A673 (cell line): ENCODE data around the gene KLK2. TPM values are rescaled to one million over a fixed set of nuclear protein-coding genes. Genes with fewer than 3 reads are reported as not detected.

Experiments used
- BruUV-seq: library from RNA; stranded (reverse); fragments of 400-500 nt; replicated peaks from 2 replicates; lab custom pipeline; 2021; lab: Mats Ljungman, UMichigan
- CTCF ChIA-PET: fragments of 300-600 bp; sonication (Branson Sonifier 250); formaldehyde crosslinking; loops from one replicate; lab custom pipeline; 2022; ENCODE audit warnings: antibody characterized with exemption; lab: Charles Lee
- POLR2A ChIA-PET: fragments of 300-600 bp; sonication (Branson Sonifier 250); formaldehyde crosslinking; loops from one replicate; lab custom pipeline; 2022; ENCODE audit warnings: antibody characterized with exemption; ENCODE audit not compliant: low non-redundant PET; lab: Charles Lee
- DNase-seq: peaks from one replicate; pipeline ENCODE4 v3.0.0-alpha.2; 2015; ENCODE audit warnings: low spot score
- H3K27ac ChIP-seq: fragments of 200-600 bp; sonication (generic); 2 replicates; pipeline ENCODE4 v1.5.1; 2016; ENCODE audit warnings: mixed run types, low read depth, mild to moderate bottlenecking, mixed read lengths, antibody characterized with exemption, low read length; ENCODE audit not compliant: poor library complexity, severe bottlenecking
- H3K27me3 ChIP-seq: fragments of 200-600 bp; sonication (generic); replicated peaks from 2 replicates; pipeline ENCODE4 v1.6.1; 2017; ENCODE audit warnings: mixed run types, low read depth, mild to moderate bottlenecking, mixed read lengths, antibody characterized with exemption, low read length; ENCODE audit not compliant: insufficient read depth, poor library complexity
- H3K36me3 ChIP-seq: fragments of 200-600 bp; sonication (generic); 2 replicates; pipeline ENCODE4 v1.6.1; 2016; ENCODE audit warnings: mixed run types, mild to moderate bottlenecking, mixed read lengths, antibody characterized with exemption, low read length; ENCODE audit not compliant: insufficient read depth, poor library complexity, severe bottlenecking
- H3K4me1 ChIP-seq: fragments of 200-600 bp; sonication (generic); 2 replicates; pipeline ENCODE4 v1.6.1; 2017; ENCODE audit warnings: mixed run types, mild to moderate bottlenecking, mixed read lengths, antibody characterized with exemption, low read length; ENCODE audit not compliant: insufficient read depth, poor library complexity, severe bottlenecking
- H3K4me3 ChIP-seq: fragments of 200-600 bp; sonication (generic); 2 replicates; pipeline ENCODE4 v1.5.1; 2016; ENCODE audit warnings: low read depth, mixed run types, mild to moderate bottlenecking, mixed read lengths, low read length; ENCODE audit not compliant: poor library complexity, severe bottlenecking
- H3K9me3 ChIP-seq: fragments of 200-600 bp; sonication (generic); 2 replicates; pipeline ENCODE4 v1.6.1; 2016; ENCODE audit warnings: mixed run types, low read depth, mild to moderate bottlenecking, mixed read lengths, antibody characterized with exemption, low read length; ENCODE audit not compliant: poor library complexity, severe bottlenecking
- EZH2 ChIP-seq: fragments of 200-600 bp; sonication (generic); IDR thresholded peaks from 2 replicates; pipeline ENCODE4 v1.6.1; 2017; ENCODE audit warnings: borderline replicate concordance, low read depth, mild to moderate bottlenecking, mixed read lengths, antibody characterized with exemption, low read length; ENCODE audit not compliant: poor library complexity, severe bottlenecking
- intact Hi-C: fragments of 100-400 bp; cut with micrococcal nuclease; formaldehyde crosslinking; loops from one replicate; pipeline ENCODE4 v1.10.0; 2022; ENCODE audit not compliant: unreplicated experiment
- total RNA-seq: library from RNA; stranded (reverse); gene quantifications from 2 replicates; pipeline ENCODE4 v1.2.3, GENCODE V29; 2021
- TF ChIP-seq, protein P1 (sequence below): fragments of 300-800, 200-600 bp; sonication (generic); conservative IDR thresholded peaks from 2 replicates; pipeline ENCODE4 v1.5.1; 2017; ENCODE audit warnings: low read depth, mild to moderate bottlenecking, antibody characterized with exemption, low read length, moderate library complexity, mixed read lengths

KLK2 gene
- total RNA-seq, 1 experiment from 2014 or later: not detected

DNA sequence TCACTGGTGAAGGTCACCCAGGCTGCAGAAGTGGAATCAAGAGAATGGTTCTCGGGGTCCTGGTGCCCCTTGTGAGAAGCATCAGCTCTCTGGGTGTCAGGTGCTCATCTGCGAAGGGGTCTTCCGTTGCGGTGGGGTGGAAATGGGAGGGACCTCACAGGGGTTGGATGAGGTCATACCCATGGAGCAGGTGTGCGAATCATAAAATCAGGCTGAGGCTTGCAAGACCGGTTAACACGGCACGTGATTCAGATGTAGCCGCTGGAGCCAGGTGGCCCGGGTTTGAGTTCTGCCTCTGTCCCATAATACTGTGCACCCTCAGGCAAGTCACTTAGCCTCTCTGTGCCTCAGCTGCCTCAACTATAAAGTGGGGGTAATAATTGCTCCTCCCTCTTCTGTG is 35.9 kb upstream of the KLK2 start:
- CTCF ChIA-PET: no interaction called here
- Histone ChIP-seq H3K4me3 (no peak overlapping the region), H3K27me3 (peaks cover 11% of the 10 kb centered on the region), H3K27ac (no peak overlapping the region), H3K9me3 (no peaks in the 10 kb centered on the region), H3K36me3 (no peaks in the 10 kb centered on the region), H3K4me1 (peaks cover 3% of the 10 kb centered on the region)
- BruUV-seq: no TSS peak
- intact Hi-C loops: no loop called here
- no peak for TF ChIP-seq EZH2
- no peak for DNase-seq
- POLR2A ChIA-PET: no interaction called here

DNA sequence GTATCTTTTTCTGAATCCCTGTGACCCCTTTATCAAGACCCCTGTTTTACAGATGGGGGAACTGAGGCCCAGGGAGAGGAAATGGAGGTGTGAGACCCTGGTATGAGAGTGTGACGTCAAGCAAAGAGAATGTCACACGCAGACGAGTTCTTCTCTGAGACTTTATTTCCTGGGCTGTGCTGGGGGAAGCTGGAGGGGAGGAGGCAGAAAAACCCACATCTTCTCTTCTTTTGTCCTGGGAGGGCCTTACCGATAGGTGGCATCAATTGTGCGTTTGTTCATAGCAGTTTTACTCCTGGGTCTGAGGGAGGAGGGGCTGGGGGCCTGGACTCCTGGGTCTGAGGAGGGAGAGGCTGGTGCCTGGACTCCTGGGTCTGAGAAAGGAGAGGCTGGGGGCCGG is 35.0 kb upstream of the KLK2 start:
- ChIA-PET CTCF (no interaction called here), POLR2A (no interaction called here)
- peak; percentile 51 for DNase-seq
- Histone ChIP-seq H3K36me3 (no peaks in the 10 kb centered on the region), H3K9me3 (no peaks in the 10 kb centered on the region), H3K27me3 (peaks cover 21% of the 10 kb centered on the region), H3K27ac (no peak overlapping the region), H3K4me3 (no peak overlapping the region), H3K4me1 (peaks cover 3% of the 10 kb centered on the region)
- TF ChIP-seq, protein P1, sequence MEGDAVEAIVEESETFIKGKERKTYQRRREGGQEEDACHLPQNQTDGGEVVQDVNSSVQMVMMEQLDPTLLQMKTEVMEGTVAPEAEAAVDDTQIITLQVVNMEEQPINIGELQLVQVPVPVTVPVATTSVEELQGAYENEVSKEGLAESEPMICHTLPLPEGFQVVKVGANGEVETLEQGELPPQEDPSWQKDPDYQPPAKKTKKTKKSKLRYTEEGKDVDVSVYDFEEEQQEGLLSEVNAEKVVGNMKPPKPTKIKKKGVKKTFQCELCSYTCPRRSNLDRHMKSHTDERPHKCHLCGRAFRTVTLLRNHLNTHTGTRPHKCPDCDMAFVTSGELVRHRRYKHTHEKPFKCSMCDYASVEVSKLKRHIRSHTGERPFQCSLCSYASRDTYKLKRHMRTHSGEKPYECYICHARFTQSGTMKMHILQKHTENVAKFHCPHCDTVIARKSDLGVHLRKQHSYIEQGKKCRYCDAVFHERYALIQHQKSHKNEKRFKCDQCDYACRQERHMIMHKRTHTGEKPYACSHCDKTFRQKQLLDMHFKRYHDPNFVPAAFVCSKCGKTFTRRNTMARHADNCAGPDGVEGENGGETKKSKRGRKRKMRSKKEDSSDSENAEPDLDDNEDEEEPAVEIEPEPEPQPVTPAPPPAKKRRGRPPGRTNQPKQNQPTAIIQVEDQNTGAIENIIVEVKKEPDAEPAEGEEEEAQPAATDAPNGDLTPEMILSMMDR: peak; percentile 44; the same call in 1 of the 2 replicates
- TF ChIP-seq EZH2: no peak
- BruUV-seq: no TSS peak
- intact Hi-C loops: no loop called here

DNA sequence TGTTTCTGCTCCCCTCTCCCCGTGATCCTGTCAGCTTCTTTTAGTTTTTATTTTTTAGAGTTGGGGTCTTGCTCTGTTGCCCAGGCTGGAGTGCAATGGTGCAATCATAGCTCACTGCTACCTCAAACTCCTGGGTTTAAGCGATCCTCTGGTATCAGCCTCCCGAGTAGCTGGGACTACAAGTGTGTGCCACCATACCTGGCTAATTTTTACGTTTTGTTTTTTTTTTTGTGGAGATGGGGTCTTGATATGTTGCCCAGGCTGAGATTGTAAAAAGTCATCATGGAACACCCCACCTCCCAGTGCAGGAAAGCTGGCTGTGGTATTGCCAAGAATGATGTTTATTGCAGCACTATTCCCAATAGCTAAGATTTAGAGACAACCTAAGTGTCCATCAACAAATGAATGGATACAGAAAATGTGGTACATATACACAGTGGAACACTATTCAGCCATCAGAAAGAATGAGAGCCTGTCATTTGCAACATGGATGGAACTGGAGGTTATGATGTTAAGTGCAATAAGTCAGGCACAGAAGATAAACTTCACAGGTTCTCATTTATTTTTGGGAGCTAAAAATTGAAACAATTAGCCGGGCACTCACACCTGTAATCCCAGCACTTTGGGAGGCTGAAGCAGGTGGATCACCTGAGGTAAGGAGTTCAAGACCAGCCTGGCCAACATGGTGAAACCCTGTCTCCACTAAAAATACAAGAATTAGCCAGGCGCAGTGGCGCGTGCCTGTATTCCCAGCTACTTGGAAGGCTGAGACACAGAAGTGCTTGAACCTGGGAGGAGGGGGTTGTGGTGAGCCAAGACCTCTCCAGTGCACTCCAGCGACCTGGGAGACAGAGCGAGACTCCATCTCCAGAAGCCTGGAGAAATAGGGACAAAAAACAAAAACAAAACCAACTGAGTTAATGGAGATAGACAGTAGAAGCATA is 33.3 kb upstream of the KLK2 start:
- no peak overlapping the region for H3K27ac ChIP-seq
- peaks cover 3% of the 10 kb centered on the region for H3K4me1 ChIP-seq
- no TSS peak for BruUV-seq
- no peak overlapping the region for H3K4me3 ChIP-seq
- no peaks in the 10 kb centered on the region for H3K36me3 ChIP-seq
- H3K9me3 ChIP-seq: no peaks in the 10 kb centered on the region
- POLR2A ChIA-PET: no interaction called here
- TF ChIP-seq, protein P1: no peak
- TF ChIP-seq EZH2: no peak
- intact Hi-C loops: no loop called here
- CTCF ChIA-PET: interaction anchor here (0.7 kb wide), 1 partner anchor 23 kb away, joined by 5 read pairs; no protein-coding TSS in a partner anchor
- no peak for DNase-seq
- peaks cover 37% of the 10 kb centered on the region for H3K27me3 ChIP-seq
